OCI-LY7 (cell line): ENCODE results near the gene CDK14. TPM values are rescaled to one million over a fixed set of nuclear protein-coding genes. Genes with fewer than 3 reads are reported as not detected.
A peak's percentile ranks its signal among the peaks of the same experiment; 100 is the strongest.

Experiments
- BruUV-seq: library from RNA; stranded (reverse); fragments of 400-500 nt; replicated peaks from 2 replicates; lab custom pipeline; 2021; lab: Mats Ljungman, UMichigan
- CTCF ChIA-PET: fragments of 300-600 bp; sonication (Branson Sonifier 250); formaldehyde crosslinking; loops from one replicate; lab custom pipeline; 2022; ENCODE audit warnings: antibody characterized with exemption; ENCODE audit not compliant: unreplicated experiment; lab: Charles Lee
- POLR2A ChIA-PET: fragments of 300-600 bp; sonication (Branson Sonifier 250); formaldehyde crosslinking; loops from one replicate; lab custom pipeline; 2022; ENCODE audit warnings: antibody characterized with exemption; lab: Charles Lee
- DNase-seq: peaks from one replicate; pipeline ENCODE4 v3.0.0-alpha.2; 2015; ENCODE audit warnings: low spot score
- H2AFZ ChIP-seq: fragments of 200-600 bp; sonication (generic), shearing (Covaris generic); 2 replicates; pipeline ENCODE4 v1.6.1; 2014; ENCODE audit warnings: mild to moderate bottlenecking, antibody characterized with exemption, low read length, moderate library complexity
- H3K27ac ChIP-seq: fragments of 200-600 bp; sonication (generic); 2 replicates; pipeline ENCODE4 v1.5.1; 2014; ENCODE audit warnings: mixed run types, low read depth, mild to moderate bottlenecking, moderate library complexity, low read length, inconsistent platforms; ENCODE audit not compliant: poor library complexity, severe bottlenecking
- H3K36me3 ChIP-seq: fragments of 200-600 bp; sonication (generic); 2 replicates; pipeline ENCODE4 v1.6.1; 2014; ENCODE audit warnings: mild to moderate bottlenecking, antibody characterized with exemption, low read length, moderate library complexity, mixed read lengths; ENCODE audit not compliant: insufficient read depth
- H3K4me1 ChIP-seq: fragments of 200-600 bp; sonication (generic); 2 replicates; pipeline ENCODE4 v1.5.1; 2014; ENCODE audit warnings: mild to moderate bottlenecking, low read length; ENCODE audit not compliant: insufficient read depth, poor library complexity, severe bottlenecking
- H3K4me2 ChIP-seq: fragments of 200-600 bp; sonication (generic); 2 replicates; pipeline ENCODE4 v1.6.1; 2014; ENCODE audit warnings: mild to moderate bottlenecking, low read length
- H3K4me3 ChIP-seq: fragments of 200-600 bp; sonication (generic); 2 replicates; pipeline ENCODE4 v1.5.1; 2014; ENCODE audit warnings: mild to moderate bottlenecking, low read depth, low read length; ENCODE audit not compliant: poor library complexity, severe bottlenecking
- H3K79me2 ChIP-seq: fragments of 200-600 bp; sonication (generic); 2 replicates; pipeline ENCODE4 v1.6.1; 2016; ENCODE audit warnings: low read depth, mild to moderate bottlenecking, low read length, moderate library complexity, mixed read lengths; ENCODE audit not compliant: insufficient read depth
- H3K9me2 ChIP-seq: fragments of 200-600 bp; sonication (generic); 2 replicates; pipeline ENCODE4 v1.6.1; 2016; ENCODE audit warnings: mild to moderate bottlenecking, low read length, mixed read lengths; ENCODE audit not compliant: insufficient read depth
- H3K9me3 ChIP-seq: fragments of 200-600 bp; sonication (generic); 2 replicates; pipeline ENCODE4 v1.6.1; 2014; ENCODE audit warnings: mild to moderate bottlenecking, mixed run types, low read length, mixed read lengths
- H4K20me1 ChIP-seq: fragments of 200-600 bp; sonication (generic); 2 replicates; pipeline ENCODE4 v1.6.1; 2014; ENCODE audit warnings: mild to moderate bottlenecking, antibody characterized with exemption, low read length, moderate library complexity, mixed read lengths; ENCODE audit not compliant: insufficient read depth
- EZH2phosphoT487 ChIP-seq: fragments of 200-600 bp; sonication (generic); IDR thresholded peaks from 2 replicates; pipeline ENCODE4 v1.6.1; 2018; ENCODE audit warnings: low read depth, borderline replicate concordance, mild to moderate bottlenecking, mixed run types, antibody characterized with exemption, low read length, moderate library complexity, mixed read lengths
- intact Hi-C: fragments of 100-400 bp; cut with micrococcal nuclease; formaldehyde crosslinking; loops from one replicate; pipeline ENCODE4 v1.10.0; 2022; ENCODE audit not compliant: unreplicated experiment
- total RNA-seq, 2 experiments: library from RNA; depleted of rRNA in 1 of 2; stranded (reverse); fragments of >200 nt in 1 of 2; shearing (Covaris generic) in 1 of 2; gene quantifications; 2 replicates each; pipeline ENCODE4 v1.2.3, GENCODE V29; 2014 to 2022
- TF ChIP-seq, protein P1 (sequence below): fragments of 200-600 bp; sonication (generic); conservative IDR thresholded peaks from 2 replicates; pipeline ENCODE4 v1.5.1; 2014; ENCODE audit warnings: mild to moderate bottlenecking, antibody characterized with exemption, low read length, moderate library complexity, mixed read lengths

Gene CDK14
- total RNA-seq, 2 experiments from 2014 or later, result 90.7 to 111 TPM

DNA sequence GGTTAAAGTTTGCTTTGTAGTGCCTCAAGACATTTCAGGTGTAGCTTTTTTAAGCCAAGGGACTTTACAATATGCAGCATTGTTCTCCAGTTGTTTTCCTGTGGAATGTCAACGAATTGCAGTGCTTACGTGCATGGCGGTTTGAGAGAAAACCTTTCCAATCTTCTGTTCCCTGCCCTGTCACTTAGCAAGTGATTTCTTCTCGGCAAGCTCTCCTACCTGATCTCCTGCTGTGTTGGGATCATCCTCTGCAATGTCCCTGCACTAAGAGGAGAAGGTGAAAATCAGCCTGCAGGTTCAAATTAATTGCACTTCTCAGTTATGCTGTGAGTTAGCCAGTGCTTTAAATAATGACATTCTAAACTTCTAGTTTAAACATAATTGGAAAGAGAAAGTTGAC, 470.5 kb downstream of the CDK14 start:
- Histone ChIP-seq H3K79me2 (no peaks in the 10 kb centered on the region), H3K36me3 (peaks cover 20% of the 10 kb centered on the region), H3K4me2 (peak overlapping the region; percentile 30; the same call in 1 of the 2 replicates), H3K9me2 (no peaks in the 10 kb centered on the region), H3K4me1 (peaks cover 18% of the 10 kb centered on the region), H3K4me3 (no peak overlapping the region), H3K9me3 (no peaks in the 10 kb centered on the region), H3K27ac (no peak overlapping the region), H4K20me1 (no peaks in the 10 kb centered on the region), H2AFZ (no peak overlapping the region)
- no peak for DNase-seq
- ChIA-PET POLR2A (no interaction called here), CTCF (no interaction called here)
- BruUV-seq, result no TSS peak
- intact Hi-C loops, result no loop called here
- TF ChIP-seq, protein P1, sequence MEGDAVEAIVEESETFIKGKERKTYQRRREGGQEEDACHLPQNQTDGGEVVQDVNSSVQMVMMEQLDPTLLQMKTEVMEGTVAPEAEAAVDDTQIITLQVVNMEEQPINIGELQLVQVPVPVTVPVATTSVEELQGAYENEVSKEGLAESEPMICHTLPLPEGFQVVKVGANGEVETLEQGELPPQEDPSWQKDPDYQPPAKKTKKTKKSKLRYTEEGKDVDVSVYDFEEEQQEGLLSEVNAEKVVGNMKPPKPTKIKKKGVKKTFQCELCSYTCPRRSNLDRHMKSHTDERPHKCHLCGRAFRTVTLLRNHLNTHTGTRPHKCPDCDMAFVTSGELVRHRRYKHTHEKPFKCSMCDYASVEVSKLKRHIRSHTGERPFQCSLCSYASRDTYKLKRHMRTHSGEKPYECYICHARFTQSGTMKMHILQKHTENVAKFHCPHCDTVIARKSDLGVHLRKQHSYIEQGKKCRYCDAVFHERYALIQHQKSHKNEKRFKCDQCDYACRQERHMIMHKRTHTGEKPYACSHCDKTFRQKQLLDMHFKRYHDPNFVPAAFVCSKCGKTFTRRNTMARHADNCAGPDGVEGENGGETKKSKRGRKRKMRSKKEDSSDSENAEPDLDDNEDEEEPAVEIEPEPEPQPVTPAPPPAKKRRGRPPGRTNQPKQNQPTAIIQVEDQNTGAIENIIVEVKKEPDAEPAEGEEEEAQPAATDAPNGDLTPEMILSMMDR, result no peak
- TF ChIP-seq EZH2phosphoT487, result no peak

DNA sequence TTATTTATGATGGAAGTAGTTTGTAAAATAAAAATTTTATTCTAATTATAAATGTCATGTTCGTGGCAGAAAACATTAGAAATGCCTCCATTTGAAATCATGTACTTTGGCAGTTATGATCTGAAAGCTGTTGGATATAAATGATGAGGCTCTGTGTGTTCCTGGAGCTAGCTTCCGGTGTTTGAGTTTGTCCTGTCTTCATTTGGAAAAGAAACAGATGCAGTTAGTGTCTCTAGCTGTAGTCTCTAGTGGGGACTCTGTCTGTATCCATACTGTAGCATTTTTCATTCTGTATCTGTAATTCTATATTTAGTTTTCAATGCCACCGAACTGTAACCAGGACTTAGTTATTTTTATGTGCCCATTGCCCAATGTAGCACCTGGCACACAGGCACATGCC, 471.1 kb downstream of the CDK14 start:
- H3K9me3 ChIP-seq, result no peaks in the 10 kb centered on the region
- H4K20me1 ChIP-seq, result no peaks in the 10 kb centered on the region
- no peak for DNase-seq
- H3K36me3 ChIP-seq, result peaks cover 26% of the 10 kb centered on the region
- ChIA-PET CTCF (no interaction called here), POLR2A (no interaction called here)
- no TSS peak for BruUV-seq
- TF ChIP-seq, protein P1, result no peak
- TF ChIP-seq EZH2phosphoT487, result no peak
- H3K9me2 ChIP-seq, result no peaks in the 10 kb centered on the region
- no peak overlapping the region for H3K27ac ChIP-seq
- intact Hi-C loops, result no loop called here
- peaks cover 18% of the 10 kb centered on the region for H3K4me1 ChIP-seq
- H2AFZ ChIP-seq, result no peak overlapping the region
- H3K79me2 ChIP-seq, result no peaks in the 10 kb centered on the region
- no peak overlapping the region for H3K4me3 ChIP-seq
- no peak overlapping the region for H3K4me2 ChIP-seq

DNA sequence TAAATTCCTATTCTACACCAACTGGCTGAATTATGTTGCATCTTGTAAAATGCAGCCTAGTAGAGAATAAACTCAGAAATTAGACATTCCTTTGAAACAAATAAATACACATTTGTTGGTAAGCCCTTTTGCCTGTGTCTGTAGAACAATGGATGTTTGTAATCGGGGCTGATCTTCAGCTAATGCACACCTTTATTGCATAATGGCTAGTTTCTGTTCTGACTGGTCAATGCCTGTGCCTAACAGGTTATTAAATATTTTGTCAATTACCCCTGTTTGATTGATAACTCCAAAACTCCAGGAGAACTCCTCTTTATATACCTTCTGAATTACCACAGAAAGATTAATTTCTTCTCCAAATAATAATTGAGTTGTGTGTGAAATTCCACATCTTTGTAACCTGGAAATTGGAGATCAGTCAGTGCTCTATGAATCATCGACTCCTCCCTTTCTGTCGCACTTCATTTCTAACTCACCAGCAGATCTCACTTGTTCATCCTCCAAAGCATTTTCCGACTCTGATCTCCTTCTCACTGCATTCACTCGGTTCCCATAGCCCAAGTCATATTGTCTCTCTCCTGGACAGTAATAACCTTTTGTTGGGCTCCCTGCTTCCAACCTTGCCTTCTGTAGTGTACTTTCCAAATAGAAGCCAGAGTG, 472.1 kb downstream of the CDK14 start:
- Histone ChIP-seq H3K4me1 (peaks cover 18% of the 10 kb centered on the region), H3K27ac (no peak overlapping the region), H3K9me2 (no peaks in the 10 kb centered on the region), H3K4me3 (no peak overlapping the region), H3K4me2 (no peak overlapping the region), H3K36me3 (peaks cover 31% of the 10 kb centered on the region), H3K9me3 (no peaks in the 10 kb centered on the region), H2AFZ (no peak overlapping the region), H3K79me2 (no peaks in the 10 kb centered on the region), H4K20me1 (no peaks in the 10 kb centered on the region)
- ChIA-PET POLR2A (no interaction called here), CTCF (no interaction called here)
- intact Hi-C loops, result no loop called here
- TF ChIP-seq, protein P1, result no peak
- TF ChIP-seq EZH2phosphoT487, result no peak
- BruUV-seq, result no TSS peak
- no peak for DNase-seq
